Right lung (tissue), 10 donors: ENCODE data around the gene YWHAH. TPM values are rescaled to one million over a fixed set of nuclear protein-coding genes. Genes with fewer than 3 reads are reported as not detected.

ENCODE experiments used
- DNase-seq, 2 donors: peaks; one replicate each; pipeline ENCODE4 v3.0.0-alpha.2; 2013
- long read RNA-seq, 8 donors: transcript quantifications; one replicate each; lab custom pipeline, GENCODE V29; 2026
- polyA plus RNA-seq, 5 donors: library from polyadenylated mRNA; unstranded; fragments of 120-200 nt; gene quantifications; one replicate each; pipeline versions ENCODE4 v1.2.1 to v1.2.3, GENCODE V29; 2013; ENCODE audit warnings: inconsistent platforms in 1 of 5, low replicate concordance in 1 of 5; ENCODE audit not compliant: insufficient read length in 5 of 5, insufficient read depth in 1 of 5

Gene YWHAH
- polyA plus RNA-seq, result 100 to 1,000 TPM in 4 of 5 donors, 10 to 100 TPM in 1; 89.4 to 125 (median 114) TPM
- long read RNA-seq, donor 1, transcript YWHAH-201 (2 exons, 1,825 nt), result major isoform, 61 of 62 reads
- long read RNA-seq, donor 1, partial matches to known transcripts, result 0 of 62 reads
- long read RNA-seq, donor 1, other reads (novel, unspliced or antisense), result 0 of 62 reads
- long read RNA-seq, donor 2, transcript YWHAH-201 (2 exons, 1,825 nt), result major isoform, 34 of 34 reads
- long read RNA-seq, donor 2, partial matches to known transcripts, result 0 of 34 reads
- long read RNA-seq, donor 2, other reads (novel, unspliced or antisense), result 0 of 34 reads
- long read RNA-seq, donor 3, transcript YWHAH-201 (2 exons, 1,825 nt), result major isoform, 39 of 39 reads
- long read RNA-seq, donor 3, partial matches to known transcripts, result 0 of 39 reads
- long read RNA-seq, donor 3, other reads (novel, unspliced or antisense), result 0 of 39 reads
- long read RNA-seq, donor 4, transcript YWHAH-201 (2 exons, 1,825 nt), result major isoform, 22 of 67 reads
- long read RNA-seq, donor 4, partial matches to known transcripts, result 45 of 67 reads
- long read RNA-seq, donor 4, other reads (novel, unspliced or antisense), result 0 of 67 reads
- long read RNA-seq, donor 5, transcript YWHAH-201 (2 exons, 1,825 nt), result major isoform, 61 of 61 reads
- long read RNA-seq, donor 5, partial matches to known transcripts, result 0 of 61 reads
- long read RNA-seq, donor 5, other reads (novel, unspliced or antisense), result 0 of 61 reads
- long read RNA-seq, donor 6, transcript YWHAH-201 (2 exons, 1,825 nt), result major isoform, 56 of 57 reads
- long read RNA-seq, donor 6, partial matches to known transcripts, result 0 of 57 reads
- long read RNA-seq, donor 6, other reads (novel, unspliced or antisense), result 0 of 57 reads
- long read RNA-seq, donor 7, transcript YWHAH-201 (2 exons, 1,825 nt), result major isoform, 44 of 44 reads
- long read RNA-seq, donor 7, partial matches to known transcripts, result 0 of 44 reads
- long read RNA-seq, donor 7, other reads (novel, unspliced or antisense), result 0 of 44 reads
- long read RNA-seq, donor 8, transcript YWHAH-201 (2 exons, 1,825 nt), result major isoform, 26 of 26 reads
- long read RNA-seq, donor 8, partial matches to known transcripts, result 0 of 26 reads
- long read RNA-seq, donor 8, other reads (novel, unspliced or antisense), result 0 of 26 reads

DNA sequence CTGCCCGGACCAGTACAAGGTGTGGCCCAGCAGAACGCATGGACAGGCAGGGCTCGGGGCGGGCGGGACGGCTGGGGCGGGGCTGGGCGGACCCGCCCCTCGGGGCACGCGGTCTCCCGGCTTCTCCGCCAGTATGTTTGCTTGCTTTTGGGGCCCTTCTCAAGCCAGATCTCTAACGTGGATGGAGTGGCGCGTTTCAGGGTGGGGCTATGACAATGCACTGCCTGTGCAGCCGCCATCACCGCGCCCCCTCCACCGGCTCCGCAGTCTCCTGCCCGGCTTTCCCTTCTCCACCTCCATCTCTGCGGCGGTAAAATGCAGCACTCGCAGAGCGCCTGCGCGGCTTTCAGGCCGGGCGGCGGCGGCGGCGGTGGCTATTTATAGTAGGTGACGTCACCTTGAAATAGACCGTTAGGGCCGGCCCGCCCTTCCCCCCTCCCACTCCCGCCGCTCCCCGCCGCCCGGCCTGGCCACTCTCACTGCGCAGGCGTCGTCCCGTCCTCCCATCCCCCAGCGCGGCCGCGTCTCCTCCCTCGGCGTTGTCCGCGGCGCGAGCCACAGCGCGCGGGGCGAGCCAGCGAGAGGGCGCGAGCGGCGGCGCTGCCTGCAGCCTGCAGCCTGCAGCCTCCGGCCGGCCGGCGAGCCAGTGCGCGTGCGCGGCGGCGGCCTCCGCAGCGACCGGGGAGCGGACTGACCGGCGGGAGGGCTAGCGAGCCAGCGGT lies at the start of gene YWHAH:
Gene YWHAH (plus strand): TSS at position 558 of the 722 bp plus-strand sequence. CDS start 199 bp downstream, outside the sequence.
- DNase-seq, result peak; percentile 97

GRCh38 chr22:31895411-31896123 lies 48.8 kb upstream of the YWHAH start:
- no peak for DNase-seq

DNA sequence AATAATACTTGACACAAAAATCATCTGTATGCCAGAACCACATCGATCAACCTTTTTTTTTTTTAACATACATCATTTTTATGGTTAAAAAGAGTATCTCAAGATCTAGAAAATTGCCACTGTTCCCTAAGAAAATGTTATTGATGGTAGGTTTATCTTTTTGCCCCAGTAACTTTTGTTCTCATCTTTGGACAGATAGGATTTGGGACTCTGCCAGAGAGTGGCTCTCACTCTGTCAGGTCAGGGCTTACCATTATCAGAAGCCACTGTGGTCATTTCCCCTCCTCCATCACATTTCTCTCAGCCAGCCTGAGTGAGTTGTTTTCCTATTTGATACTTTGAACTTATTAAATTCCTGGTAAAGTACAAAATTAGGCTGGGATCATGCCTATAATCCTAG lies 47.9 kb upstream of the YWHAH start:
- no peak for DNase-seq

DNA sequence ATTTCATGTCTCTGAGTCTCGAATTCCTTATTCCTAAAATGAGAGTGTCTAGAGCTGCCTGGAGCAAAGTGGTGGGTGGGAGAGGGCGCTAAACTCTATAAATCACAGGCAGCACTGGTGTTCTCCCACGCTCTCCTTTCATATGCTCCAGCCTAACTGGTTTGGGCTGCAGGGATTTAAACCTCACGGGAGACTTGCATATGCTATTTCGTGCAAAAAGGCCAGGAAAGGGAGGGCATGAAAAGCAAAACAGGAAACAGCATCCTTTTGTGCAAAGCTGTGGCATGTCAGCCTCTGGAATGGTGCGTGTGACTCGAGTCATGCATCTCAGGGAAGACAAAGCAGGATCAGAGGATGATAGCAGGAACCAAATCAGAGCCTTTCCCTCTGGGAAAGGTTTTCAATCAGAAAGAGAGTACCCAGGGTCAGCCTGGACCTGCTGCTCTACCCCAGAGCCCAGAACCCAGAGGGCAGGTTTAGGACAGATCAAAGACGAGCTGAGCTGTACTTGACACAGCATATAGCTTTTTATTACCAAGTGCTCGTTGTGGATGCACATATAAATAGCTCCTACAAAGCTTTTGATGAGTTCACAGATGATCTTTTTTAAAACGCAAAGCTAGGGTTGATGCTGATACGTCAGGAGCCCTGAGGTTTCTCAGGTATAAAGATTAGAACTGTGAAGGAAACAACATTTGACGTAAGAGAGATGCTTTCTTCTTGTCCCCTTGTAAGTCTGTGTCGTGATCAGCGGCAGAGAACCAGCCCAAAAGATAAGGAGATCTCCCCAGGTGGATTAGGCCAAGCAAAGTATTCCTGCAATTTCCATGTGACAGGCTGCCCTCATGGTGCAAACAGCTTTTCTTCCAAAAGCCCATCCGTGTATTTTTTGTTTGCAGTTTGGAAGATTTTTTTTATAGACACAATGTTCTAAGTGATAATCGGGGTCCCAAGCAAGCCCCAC lies 46.2 kb upstream of the YWHAH start:
- no peak for DNase-seq

DNA sequence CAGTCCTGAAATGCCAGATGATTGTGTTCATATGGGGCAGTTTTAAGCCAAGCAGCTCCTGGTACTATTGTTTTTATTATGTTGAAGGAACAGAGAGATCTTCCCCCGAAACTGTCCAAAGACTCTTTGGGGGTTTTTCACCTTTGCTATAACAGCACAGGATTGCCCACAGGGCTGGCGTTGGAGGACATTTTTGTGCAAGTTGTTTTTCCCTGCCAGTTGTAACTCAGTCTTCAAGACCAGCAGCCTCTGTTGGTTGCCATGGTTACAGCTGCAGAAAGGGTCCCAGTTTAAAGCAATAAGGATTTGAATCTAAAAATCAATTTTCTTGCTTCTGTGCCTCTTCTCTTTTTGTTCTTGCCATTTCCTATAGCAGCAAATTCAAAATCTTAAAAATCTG lies 45.4 kb upstream of the YWHAH start:
- DNase-seq, result no peak

GRCh38 chr22:31899669-31900068 lies 44.7 kb upstream of the YWHAH start:
- no peak for DNase-seq

DNA sequence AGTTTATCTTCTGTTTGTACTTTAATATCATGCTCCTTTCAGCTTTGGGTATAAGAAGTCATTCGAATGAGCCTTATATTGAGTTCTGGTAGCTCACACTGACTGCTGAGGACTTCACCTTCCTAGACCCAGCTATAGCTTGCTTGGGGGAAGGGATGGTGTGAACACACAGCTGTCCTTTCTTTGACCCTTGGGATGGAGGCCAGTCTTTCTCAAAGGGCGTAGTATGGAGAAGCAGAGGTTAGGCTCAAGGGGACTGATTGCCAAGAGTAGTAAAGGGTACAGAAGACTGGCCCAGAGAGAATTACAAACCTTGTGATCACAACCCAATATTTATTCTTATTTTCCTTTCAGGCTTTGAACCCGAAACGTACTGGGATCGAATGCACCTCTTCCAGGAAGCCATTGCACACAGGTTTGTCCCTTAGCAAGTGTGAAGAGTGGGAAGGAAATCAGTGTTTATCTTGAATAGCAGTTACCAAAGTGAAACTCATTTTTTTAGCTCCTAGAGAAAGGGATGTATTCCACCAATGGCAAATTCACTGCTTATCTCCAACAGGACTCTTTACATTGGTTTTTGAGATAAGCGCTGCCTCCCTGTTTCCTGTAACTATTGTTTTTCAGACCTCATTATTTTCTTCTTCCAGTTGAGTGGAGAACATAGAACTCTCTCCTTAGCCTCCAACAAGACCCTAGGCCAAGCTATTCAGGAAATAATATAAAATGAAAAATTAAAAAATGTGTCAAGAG lies 42.8 kb upstream of the YWHAH start:
- no peak for DNase-seq

GRCh38 chr22:31904651-31905050 lies 39.7 kb upstream of the YWHAH start:
- DNase-seq, result no peak

- no peak for DNase-seq
Observed at GRCh38 chr22:31905356-31905755, 39.0 kb upstream of the YWHAH start.

DNA sequence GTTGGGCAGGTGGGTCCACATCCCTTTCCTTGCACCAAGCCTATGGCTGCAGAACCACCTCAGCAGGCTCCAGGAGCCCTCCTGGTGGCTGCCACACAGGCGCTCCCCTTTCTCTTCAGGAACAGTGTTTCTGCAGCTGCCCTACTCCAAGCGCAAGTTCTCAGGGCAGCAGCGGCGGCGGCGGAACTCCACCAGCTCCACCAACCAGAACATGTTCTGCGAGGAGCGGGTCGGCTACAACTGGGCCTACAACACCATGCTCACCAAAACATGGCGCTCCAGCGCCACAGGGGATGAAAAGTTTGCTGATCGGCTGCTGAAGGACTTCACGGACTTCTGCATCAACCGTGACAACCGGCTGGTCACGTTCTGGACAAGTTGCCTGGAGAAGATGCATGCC lies 38.2 kb upstream of the YWHAH start:
- DNase-seq, result no peak

DNA sequence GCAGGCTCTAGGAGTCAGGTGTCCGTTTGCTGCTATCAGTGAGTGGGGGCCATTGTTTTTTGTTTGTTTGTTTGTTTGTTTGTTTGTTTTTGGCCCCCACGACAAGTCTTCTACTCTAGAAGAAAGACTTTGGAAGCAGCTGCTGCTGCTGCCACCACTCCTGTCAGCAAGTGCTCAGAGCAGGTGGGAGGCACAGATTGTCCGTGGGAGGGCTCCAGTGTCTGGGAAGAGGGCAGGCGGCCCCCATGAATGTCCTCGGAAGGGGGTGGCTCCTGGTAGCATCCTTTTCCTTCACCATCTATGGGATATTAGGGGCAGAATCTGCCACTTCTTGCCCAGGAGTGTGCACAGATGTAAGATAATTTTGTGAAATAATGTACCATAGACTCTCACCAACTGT lies 37.8 kb upstream of the YWHAH start:
- no peak for DNase-seq

DNA sequence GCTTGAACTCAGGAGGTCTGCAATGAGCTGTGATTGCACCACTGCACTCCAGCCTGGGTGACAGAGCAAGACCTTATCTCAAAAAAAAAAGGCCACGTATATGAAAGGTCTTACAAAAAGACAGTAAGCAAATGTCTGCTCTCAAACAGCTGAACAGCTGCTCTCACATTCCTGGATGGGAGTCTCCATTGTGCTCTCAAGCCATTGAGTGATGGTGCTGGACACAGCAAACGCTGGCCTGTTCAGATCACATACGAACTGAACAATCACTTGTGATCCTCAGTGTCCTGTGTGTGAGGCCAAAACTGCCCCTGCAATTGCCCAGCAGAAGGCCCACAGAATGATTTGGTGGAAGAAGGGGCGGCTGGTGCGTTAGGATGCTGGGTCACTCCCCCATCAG lies 34.4 kb upstream of the YWHAH start:
- DNase-seq, result no peak

- DNase-seq, result no peak
Observed at GRCh38 chr22:31911565-31912406, 32.5 kb upstream of the YWHAH start.

DNA sequence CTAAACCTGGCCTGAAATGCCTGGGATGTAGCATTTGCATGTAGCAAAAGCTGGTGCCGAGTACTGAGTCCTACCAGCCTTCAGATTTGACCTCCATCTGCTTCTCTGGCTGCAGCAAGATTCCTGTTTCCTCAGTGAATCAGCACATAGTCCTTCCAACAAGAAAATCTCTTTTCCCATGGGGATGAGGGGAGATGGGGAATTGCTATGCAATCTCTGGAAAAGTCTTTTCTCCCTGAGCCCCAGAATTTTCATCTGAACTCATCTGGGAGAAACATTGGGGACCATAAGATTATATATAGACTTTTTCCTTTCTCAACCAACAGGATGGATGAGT lies 32.0 kb upstream of the YWHAH start:
- DNase-seq, result no peak

DNA sequence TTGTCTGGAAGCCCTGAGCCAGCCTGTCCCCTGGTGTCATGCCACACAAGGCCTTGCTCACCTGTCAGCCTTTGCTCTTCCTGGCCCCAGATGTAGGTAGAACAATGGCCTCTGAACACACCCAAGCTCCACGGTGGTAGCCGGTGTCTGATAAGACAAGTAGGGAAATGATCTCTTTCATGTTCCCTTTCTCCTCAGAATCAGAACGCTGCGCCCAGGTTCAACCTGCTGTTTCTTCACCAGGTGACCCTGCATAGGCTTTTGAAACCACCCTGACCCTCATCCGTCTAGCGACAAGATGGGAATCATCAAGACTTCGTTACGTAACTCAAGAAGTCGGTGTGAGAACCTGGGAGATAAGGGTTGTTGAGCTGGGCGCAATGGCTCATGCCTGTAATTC lies 28.7 kb upstream of the YWHAH start:
- no peak for DNase-seq

- no peak for DNase-seq
Observed at GRCh38 chr22:31917227-31917921, 27.0 kb upstream of the YWHAH start.

GRCh38 chr22:31919730-31920129 lies 24.6 kb upstream of the YWHAH start:
- no peak for DNase-seq
